ENCODE data around the gene CADM2.

Gene CADM2

DNA sequence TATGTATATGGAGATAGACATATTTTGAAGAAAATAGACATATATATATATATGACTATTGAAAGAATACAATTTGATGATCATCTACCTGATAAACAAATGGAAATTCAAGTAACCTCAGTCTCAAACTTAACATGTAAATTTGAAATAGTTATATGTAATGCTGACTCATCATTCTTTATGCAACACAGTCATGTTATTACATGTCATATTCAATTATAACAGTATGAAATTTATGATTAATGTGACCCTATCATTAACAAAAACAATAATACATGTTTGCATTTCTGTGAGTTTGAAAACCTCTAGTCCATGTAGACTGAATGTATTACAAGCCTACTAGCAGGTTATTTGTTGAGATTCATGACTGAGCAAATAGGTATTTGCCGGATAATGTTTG, 204.1 kb downstream of the CADM2 start:
- no peaks in the 10 kb centered on the region for H3K27me3 Mint-ChIP-seq
- no peak overlapping the region for H3K4me3 Mint-ChIP-seq
- no peaks in the 10 kb centered on the region for H3K36me3 Mint-ChIP-seq
- CTCF ChIA-PET: no interaction called here
- no peak overlapping the region for H3K27ac Mint-ChIP-seq
- no peaks in the 10 kb centered on the region for H3K4me1 Mint-ChIP-seq
- no peak for DNase-seq
- H3K9me3 Mint-ChIP-seq: peaks cover 7% of the 10 kb centered on the region

DNA sequence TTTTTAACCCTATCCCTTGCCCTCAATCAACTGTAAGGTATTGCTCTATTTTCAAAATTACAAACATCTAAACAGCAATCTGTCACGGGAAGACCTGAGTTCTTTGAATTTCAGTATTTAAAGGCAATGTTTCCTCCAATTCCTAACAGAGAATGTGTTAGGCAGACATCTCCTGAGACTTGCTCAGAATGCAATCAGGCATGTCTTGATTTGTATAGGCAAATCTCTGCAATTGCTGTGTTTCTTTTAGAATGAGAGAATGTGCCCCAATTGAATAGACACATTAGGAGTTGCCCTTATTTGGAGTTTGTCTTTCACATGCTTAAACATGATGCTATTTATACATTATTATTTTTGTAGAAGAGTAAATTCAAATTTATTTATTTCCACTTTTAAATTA, 205.6 kb downstream of the CADM2 start:
- H3K9me3 Mint-ChIP-seq: peaks cover 3% of the 10 kb centered on the region
- no peak overlapping the region for H3K4me3 Mint-ChIP-seq
- no peaks in the 10 kb centered on the region for H3K4me1 Mint-ChIP-seq
- CTCF ChIA-PET: no interaction called here
- H3K36me3 Mint-ChIP-seq: no peaks in the 10 kb centered on the region
- no peaks in the 10 kb centered on the region for H3K27me3 Mint-ChIP-seq
- H3K27ac Mint-ChIP-seq: no peak overlapping the region
- no peak for DNase-seq

DNA sequence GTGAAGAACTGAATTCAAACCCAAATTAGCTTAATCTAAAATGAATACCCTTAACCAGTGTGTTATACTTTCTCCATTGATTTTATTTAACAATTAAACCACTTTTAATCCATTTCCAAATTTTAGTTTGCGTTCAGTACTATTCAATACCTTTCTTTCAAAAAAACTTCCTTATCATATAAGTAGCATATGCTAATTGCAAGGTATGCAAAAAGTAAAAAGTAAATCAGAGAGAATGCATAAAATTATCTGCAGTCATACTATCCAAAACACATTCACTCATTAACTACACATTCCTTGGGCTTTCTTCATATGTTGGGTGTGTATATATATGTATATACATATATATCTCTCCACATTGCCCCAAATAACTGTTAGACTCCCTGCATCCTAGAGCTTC, 208.8 kb downstream of the CADM2 start:
- Mint-ChIP-seq H3K4me3 (no peak overlapping the region), H3K27me3 (no peaks in the 10 kb centered on the region), H3K9me3 (peaks cover 3% of the 10 kb centered on the region), H3K4me1 (no peaks in the 10 kb centered on the region), H3K27ac (no peak overlapping the region), H3K36me3 (no peaks in the 10 kb centered on the region)
- no peak for DNase-seq
- CTCF ChIA-PET: no interaction called here

DNA sequence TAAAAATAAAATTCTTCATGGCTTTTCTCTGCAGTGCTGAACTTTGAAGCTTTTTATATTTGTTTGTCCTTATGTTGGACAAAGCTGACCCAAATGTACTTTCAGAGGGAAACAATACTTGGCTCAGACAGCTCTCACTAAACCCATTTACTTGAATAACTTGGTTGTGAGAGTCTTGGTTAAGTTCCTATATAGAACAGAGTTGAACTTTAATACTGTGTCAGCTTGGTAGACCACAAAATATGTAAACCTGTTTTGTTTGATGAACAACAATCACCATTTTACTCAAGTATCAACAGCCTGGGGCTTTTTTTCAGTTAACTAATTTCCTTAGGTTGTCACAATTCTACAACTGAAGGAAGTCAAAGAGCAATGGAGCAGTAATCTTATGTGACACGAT, 211.9 kb downstream of the CADM2 start:
- CTCF ChIA-PET: no interaction called here
- no peak for DNase-seq
- Mint-ChIP-seq H3K9me3 (peaks cover 3% of the 10 kb centered on the region), H3K27ac (no peak overlapping the region), H3K27me3 (no peaks in the 10 kb centered on the region), H3K4me1 (no peaks in the 10 kb centered on the region), H3K4me3 (no peak overlapping the region), H3K36me3 (no peaks in the 10 kb centered on the region)

DNA sequence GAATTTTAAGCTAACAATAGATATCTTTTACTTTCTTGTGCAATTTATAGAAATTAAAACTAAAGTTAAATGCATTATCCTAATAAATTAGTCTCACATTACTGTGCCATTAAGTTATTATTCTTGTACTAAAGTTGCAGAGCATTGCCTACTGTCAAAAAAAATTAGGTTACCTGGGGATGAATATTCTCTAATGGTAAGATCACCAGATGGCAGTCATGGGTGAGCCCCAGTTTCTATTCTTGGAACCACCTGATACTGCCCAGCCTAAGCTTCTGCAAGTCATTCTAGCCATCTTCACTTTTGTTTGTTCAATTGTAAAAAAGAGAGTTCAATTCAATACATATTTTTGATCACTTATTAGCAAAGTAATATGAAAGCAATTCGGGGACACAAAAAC, 213.2 kb downstream of the CADM2 start:
- Mint-ChIP-seq H3K4me1 (no peaks in the 10 kb centered on the region), H3K4me3 (no peak overlapping the region), H3K27ac (no peak overlapping the region), H3K9me3 (peaks cover 3% of the 10 kb centered on the region), H3K36me3 (no peaks in the 10 kb centered on the region), H3K27me3 (no peaks in the 10 kb centered on the region)
- CTCF ChIA-PET: no interaction called here
- DNase-seq: no peak

DNA sequence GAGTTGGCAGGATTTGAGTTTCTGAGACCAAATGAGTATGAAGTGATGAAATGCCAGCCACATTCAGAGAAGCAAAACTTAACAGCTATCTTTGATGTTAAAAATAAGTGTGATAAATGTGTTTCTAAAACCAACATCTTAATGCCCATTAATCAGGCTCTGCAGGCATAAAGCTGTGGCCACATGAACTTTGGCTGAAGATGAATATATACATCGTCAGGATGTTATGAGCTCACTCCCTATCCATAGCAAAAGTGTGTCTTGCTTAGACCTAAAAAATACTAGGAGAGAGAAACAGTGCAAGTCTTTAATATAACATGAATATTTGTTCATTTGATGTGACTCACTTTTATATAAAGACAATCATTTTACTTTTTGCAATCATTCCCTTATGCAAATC, 218.0 kb downstream of the CADM2 start:
- Mint-ChIP-seq H3K9me3 (peaks cover 3% of the 10 kb centered on the region), H3K4me1 (no peaks in the 10 kb centered on the region), H3K27ac (no peak overlapping the region), H3K27me3 (no peaks in the 10 kb centered on the region), H3K4me3 (no peak overlapping the region), H3K36me3 (no peaks in the 10 kb centered on the region)
- no peak for DNase-seq
- CTCF ChIA-PET: interaction anchor here (0.6 kb wide), 1 partner anchor 26 kb away, joined by 4 read pairs; no protein-coding TSS in a partner anchor

DNA sequence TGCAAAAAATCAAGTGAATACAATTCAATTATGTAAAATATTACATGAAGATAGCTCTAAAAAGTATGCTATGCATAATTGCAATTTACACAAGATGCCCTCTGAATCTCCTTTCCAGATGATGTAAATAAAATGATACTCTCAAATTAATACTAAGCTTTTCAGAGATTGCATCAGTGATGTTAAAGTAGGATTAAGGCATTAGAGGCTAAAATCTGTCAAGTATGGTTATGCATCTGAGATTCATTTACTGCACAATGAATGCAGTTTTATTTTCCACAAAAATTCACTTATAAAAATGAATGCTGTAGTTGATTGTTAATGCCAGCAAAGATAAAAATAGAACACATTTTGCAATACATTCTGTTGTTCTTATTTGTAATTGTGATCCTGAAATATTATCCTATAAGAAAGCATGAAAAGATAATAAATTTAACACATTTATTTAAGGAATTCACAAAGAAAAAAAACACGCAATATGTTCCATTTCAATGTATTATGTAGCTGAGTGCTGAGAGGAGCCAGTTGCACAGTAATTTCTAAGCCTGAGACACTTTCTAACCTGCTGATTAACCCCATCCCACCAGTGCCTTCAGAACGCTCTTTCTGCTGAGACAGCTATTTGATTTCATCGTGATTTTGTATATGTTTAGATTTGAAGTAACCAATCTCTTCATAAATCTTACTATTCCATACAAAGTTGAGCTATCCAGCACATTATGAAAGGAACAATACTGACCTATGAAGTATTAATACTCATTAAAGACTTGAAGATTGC, 224.4 kb downstream of the CADM2 start:
- Mint-ChIP-seq H3K9me3 (peaks cover 4% of the 10 kb centered on the region), H3K4me1 (no peaks in the 10 kb centered on the region), H3K36me3 (no peaks in the 10 kb centered on the region), H3K27me3 (no peaks in the 10 kb centered on the region), H3K27ac (no peak overlapping the region), H3K4me3 (no peak overlapping the region)
- no peak for DNase-seq
- CTCF ChIA-PET: no interaction called here

DNA sequence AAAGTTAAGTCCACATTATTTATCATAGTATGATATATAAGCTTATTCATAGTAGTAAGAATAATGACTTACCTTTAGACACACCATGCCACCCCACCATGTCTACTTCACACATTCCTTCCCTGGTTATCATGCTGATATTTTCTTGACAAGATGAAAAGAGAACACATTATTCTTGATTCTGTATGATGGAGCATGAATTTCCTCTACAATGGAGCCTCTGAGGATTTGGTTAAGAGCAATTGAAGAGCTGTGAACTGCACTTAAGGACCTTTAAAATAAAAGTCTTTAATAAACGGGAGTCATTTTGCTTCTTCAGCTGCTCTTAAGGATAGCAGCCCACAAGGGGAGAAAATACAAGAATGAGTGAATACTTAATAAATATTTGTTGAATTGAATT, 226.7 kb downstream of the CADM2 start:
- Mint-ChIP-seq H3K4me3 (no peak overlapping the region), H3K36me3 (no peaks in the 10 kb centered on the region), H3K27me3 (no peaks in the 10 kb centered on the region), H3K9me3 (peaks cover 4% of the 10 kb centered on the region), H3K4me1 (no peaks in the 10 kb centered on the region), H3K27ac (no peak overlapping the region)
- DNase-seq: no peak
- CTCF ChIA-PET: no interaction called here

DNA sequence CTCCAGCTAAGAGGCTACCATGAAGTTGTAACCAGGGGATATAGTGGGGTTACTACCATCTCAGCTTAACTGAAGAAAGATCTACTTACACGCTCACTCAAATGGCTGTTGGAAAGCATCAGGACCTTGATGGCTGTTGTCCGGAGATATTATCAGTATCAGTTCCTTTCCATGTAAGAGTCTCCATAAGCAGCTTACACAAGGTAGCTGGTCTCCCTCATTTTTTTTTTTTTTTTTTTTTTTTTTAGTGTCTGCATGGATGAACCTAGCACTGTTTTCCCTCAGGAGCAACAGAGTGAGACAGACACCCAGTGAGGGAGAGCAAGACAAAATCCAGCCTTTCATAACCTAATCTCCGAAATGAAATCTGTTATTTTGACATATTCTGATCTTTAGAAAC, 230.9 kb downstream of the CADM2 start:
- DNase-seq: no peak
- CTCF ChIA-PET: no interaction called here
- no peak overlapping the region for H3K27ac Mint-ChIP-seq
- H3K4me1 Mint-ChIP-seq: no peaks in the 10 kb centered on the region
- H3K9me3 Mint-ChIP-seq: peaks cover 9% of the 10 kb centered on the region
- no peaks in the 10 kb centered on the region for H3K36me3 Mint-ChIP-seq
- no peaks in the 10 kb centered on the region for H3K27me3 Mint-ChIP-seq
- no peak overlapping the region for H3K4me3 Mint-ChIP-seq

DNA sequence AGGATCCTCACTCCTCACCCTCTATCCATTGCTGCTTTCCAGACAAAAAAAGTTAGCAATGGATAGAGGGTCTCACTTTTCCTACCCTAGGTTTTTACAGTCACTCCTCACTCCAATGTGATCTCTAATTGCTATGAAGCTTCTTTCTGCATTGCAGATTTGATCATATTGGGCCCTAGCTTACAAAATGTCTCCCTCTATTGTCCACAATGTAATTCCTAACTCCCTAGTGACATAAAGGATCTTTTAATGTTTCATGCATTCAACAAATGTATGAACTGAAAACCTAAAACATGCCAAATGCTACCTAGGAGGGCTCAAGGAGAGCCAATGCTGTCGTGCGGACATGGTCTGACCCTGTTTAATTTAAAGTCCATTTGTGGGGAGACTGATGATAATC, 234.8 kb downstream of the CADM2 start:
- H3K4me1 Mint-ChIP-seq: no peaks in the 10 kb centered on the region
- peaks cover 6% of the 10 kb centered on the region for H3K9me3 Mint-ChIP-seq
- H3K27me3 Mint-ChIP-seq: no peaks in the 10 kb centered on the region
- H3K36me3 Mint-ChIP-seq: no peaks in the 10 kb centered on the region
- H3K4me3 Mint-ChIP-seq: no peak overlapping the region
- no peak overlapping the region for H3K27ac Mint-ChIP-seq
- CTCF ChIA-PET: no interaction called here
- DNase-seq: no peak

DNA sequence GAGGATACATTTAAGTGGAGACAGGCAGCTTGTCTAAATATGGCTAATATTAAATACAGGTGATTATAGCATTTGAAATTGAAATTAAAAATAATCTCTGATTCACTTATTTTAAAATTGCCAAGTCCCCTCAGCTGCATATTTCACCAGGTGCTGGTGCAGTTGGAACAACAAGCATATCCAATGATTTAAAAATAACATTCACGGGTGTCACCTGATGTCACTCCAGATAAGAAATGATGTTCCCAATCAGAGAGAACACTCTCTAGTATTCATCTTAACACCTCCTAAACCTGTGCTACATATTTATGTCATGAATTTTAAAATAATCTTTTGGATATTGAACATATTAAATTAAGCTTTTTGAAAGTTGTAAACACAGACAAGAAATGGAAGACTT, 249.9 kb downstream of the CADM2 start:
- no peaks in the 10 kb centered on the region for H3K4me1 Mint-ChIP-seq
- DNase-seq: no peak
- no peaks in the 10 kb centered on the region for H3K36me3 Mint-ChIP-seq
- no peak overlapping the region for H3K27ac Mint-ChIP-seq
- CTCF ChIA-PET: no interaction called here
- no peak overlapping the region for H3K4me3 Mint-ChIP-seq
- no peaks in the 10 kb centered on the region for H3K27me3 Mint-ChIP-seq
- peaks cover 5% of the 10 kb centered on the region for H3K9me3 Mint-ChIP-seq

DNA sequence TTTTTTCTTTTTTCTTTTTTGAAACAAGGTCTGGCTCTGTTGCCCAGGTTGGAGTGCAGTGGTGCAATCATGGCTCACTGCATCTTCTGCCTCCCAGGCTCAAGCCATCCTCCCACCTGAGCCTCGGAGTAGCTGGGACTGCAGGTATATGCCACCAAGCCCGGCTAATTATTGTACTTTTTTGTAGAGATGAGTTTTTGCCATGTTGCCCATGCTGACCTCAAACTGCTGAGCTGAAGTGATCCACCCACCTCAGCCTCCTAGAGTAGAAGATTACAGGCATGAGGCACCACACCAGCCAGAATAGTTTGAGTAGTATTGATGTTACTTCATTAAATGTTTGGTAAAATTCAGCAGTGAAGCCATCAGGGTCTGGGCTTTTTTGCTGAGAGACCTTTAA, 251.8 kb downstream of the CADM2 start:
- no peak overlapping the region for H3K27ac Mint-ChIP-seq
- no peak for DNase-seq
- no peaks in the 10 kb centered on the region for H3K4me1 Mint-ChIP-seq
- no peak overlapping the region for H3K4me3 Mint-ChIP-seq
- H3K27me3 Mint-ChIP-seq: no peaks in the 10 kb centered on the region
- CTCF ChIA-PET: no interaction called here
- H3K9me3 Mint-ChIP-seq: peaks cover 1% of the 10 kb centered on the region
- H3K36me3 Mint-ChIP-seq: no peaks in the 10 kb centered on the region

DNA sequence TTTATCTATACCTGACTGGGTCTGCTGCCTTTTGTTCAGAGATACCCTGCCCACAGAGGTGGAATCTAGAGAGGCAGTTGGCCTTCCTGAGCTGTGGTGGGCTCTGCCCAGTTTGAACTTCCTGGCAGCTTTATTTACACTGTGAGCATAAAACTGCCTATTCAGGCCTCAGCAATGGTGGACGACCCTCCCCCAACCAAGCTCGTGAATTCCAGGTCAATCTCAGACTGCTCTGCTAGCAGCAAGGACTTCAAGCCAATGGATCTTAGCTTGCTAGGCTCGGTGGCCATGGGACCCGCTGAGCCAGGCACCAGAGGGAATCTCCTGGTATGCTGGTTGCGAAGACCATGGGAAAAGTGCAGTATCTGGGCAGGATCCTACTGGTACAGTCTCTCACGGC, 270.2 kb downstream of the CADM2 start:
- no peak for DNase-seq
- no peaks in the 10 kb centered on the region for H3K36me3 Mint-ChIP-seq

DNA sequence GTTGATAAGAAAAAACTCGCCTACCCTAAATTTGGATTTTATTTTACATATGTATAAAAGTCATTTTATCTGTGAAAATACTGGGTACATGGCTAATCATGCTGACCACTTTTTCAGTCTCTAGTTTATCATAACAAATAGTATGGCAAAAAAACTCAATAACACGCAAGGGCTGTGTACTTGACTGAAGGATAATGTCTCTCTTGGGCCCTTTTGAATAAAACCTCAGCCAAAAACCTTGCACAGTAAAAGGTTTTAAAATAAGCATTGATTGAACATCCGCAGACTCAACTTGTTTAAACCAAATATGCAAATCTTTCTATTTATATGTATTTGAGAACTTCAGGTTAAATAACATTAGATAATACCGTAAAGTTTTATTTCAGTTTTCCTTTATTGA, 285.3 kb downstream of the CADM2 start:
- no peak for DNase-seq
- no peaks in the 10 kb centered on the region for H3K27me3 Mint-ChIP-seq

More for the DNA sequence above, 270.2 kb downstream of the CADM2 start:
- Mint-ChIP-seq H3K27me3 (no peaks in the 10 kb centered on the region), H3K4me1 (no peaks in the 10 kb centered on the region), H3K9me3 (peaks cover 27% of the 10 kb centered on the region), H3K4me3 (no peak overlapping the region), H3K27ac (no peak overlapping the region)
- CTCF ChIA-PET: no interaction called here

DNA sequence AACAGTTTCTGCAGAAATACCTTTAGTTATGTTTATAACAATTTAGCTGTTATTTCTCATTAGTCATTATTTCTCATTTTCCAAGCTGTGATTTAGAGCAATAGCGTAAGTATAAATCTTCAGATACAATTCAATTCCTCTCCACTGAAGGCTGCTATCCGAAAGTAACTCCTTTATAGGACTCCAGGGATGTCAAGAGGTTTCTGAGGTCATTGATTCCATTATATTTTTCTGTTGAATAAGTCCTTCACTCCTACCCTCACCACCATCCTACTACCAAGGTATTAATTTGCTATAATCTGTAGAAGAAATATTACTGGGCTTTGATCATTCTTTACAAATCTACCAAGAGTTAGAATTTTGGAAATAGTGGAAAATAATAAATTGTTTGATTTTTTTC, 285.7 kb downstream of the CADM2 start:
- DNase-seq: no peak
- no peaks in the 10 kb centered on the region for H3K27me3 Mint-ChIP-seq
- H3K9me3 Mint-ChIP-seq: no peaks in the 10 kb centered on the region
- H3K27ac Mint-ChIP-seq: no peak overlapping the region
- H3K4me3 Mint-ChIP-seq: no peak overlapping the region
- H3K36me3 Mint-ChIP-seq: no peaks in the 10 kb centered on the region
- no peaks in the 10 kb centered on the region for H3K4me1 Mint-ChIP-seq
- CTCF ChIA-PET: no interaction called here

More for the DNA sequence above, 285.3 kb downstream of the CADM2 start:
- H3K4me3 Mint-ChIP-seq: no peak overlapping the region
- H3K9me3 Mint-ChIP-seq: no peaks in the 10 kb centered on the region
- H3K36me3 Mint-ChIP-seq: no peaks in the 10 kb centered on the region
- CTCF ChIA-PET: no interaction called here
- no peaks in the 10 kb centered on the region for H3K4me1 Mint-ChIP-seq
- H3K27ac Mint-ChIP-seq: no peak overlapping the region

DNA sequence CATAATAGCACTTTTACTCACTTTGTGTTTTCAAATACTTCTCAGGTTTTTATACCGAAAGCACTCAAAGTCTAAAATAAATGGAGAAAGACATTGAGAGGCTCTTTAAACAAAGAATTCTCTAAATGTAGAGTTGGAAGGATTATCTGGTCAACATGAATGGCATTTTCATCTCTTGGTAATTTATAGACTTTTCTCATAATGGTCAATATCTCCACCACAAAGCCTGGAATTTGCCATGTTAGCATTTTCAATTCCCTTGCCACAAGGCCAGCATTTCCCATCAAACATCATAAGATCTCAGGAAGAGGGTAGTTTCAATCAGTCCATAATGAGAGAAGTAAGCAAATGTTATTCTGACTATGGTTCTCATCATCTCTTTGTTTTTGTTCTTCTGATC, 293.0 kb downstream of the CADM2 start:
- no peak for DNase-seq
- CTCF ChIA-PET: no interaction called here
- Mint-ChIP-seq H3K36me3 (no peaks in the 10 kb centered on the region), H3K4me3 (no peak overlapping the region), H3K27me3 (no peaks in the 10 kb centered on the region), H3K4me1 (no peaks in the 10 kb centered on the region), H3K27ac (no peak overlapping the region), H3K9me3 (peaks cover 3% of the 10 kb centered on the region)

Measured in activated naive CD4-positive, alpha-beta T cell treated with anti-CD3 and anti-CD28 coated beads, Interleukin-2, amount 10 ng/mL, durations not matched to agents 7 days and 5 days (primary cell).